ENCODE data around the gene KIR2DL3. TPM values are rescaled to one million over a fixed set of nuclear protein-coding genes. Genes with fewer than 3 reads are reported as not detected.
"Not testable (repeated sequence)": the region's sequence is repeated elsewhere in the genome, so short reads cannot be mapped to it uniquely, and the experiment has no call there.

The KIR2DL3 gene
- not detected in 2 replicates for total RNA-seq
- long read RNA-seq: 0 reads

GRCh38 chr19:54738306-54738705 lies at the start of gene KIR2DL3:
Gene KIR2DL3 (plus strand): TSS chr19:54738513. CDS start chr19:54738546, 33 bp downstream.
- Mint-ChIP-seq H3K9me3 (peaks cover 33% of the 10 kb centered on the region), H3K36me3 (ENCODE audit: low read depth) (peaks cover 11% of the 10 kb centered on the region)
- not testable (repeated sequence) for DNase-seq (ENCODE audit: low read depth, low spot score); H3K4me3 Mint-ChIP-seq; H3K27ac Mint-ChIP-seq (ENCODE audit: unreplicated experiment); H3K4me1 Mint-ChIP-seq; H3K27me3 Mint-ChIP-seq (ENCODE audit: low read depth)

GRCh38 chr19:54691582-54692297 lies 46.6 kb upstream of the KIR2DL3 start:
- Mint-ChIP-seq H3K27ac (ENCODE audit: unreplicated experiment) (no peak overlapping the region), H3K36me3 (ENCODE audit: low read depth) (no peaks in the 10 kb centered on the region), H3K4me3 (no peak overlapping the region), H3K9me3 (peaks cover 18% of the 10 kb centered on the region), H3K27me3 (ENCODE audit: low read depth) (no peaks in the 10 kb centered on the region), H3K4me1 (no peaks in the 10 kb centered on the region)
- no peak for TF ChIP-seq CTCF (conservative IDR thresholded peaks at IDR 0.05)
- no peak for DNase-seq (ENCODE audit: low read depth, low spot score)

GRCh38 chr19:54692298-54692615 lies 46.1 kb upstream of the KIR2DL3 start:
- DNase-seq (ENCODE audit: low read depth, low spot score): no peak
- H3K4me3 Mint-ChIP-seq: no peak overlapping the region
- H3K36me3 Mint-ChIP-seq (ENCODE audit: low read depth): no peaks in the 10 kb centered on the region
- peaks cover 14% of the 10 kb centered on the region for H3K9me3 Mint-ChIP-seq
- H3K27me3 Mint-ChIP-seq (ENCODE audit: low read depth): no peaks in the 10 kb centered on the region
- no peaks in the 10 kb centered on the region for H3K4me1 Mint-ChIP-seq
- H3K27ac Mint-ChIP-seq (ENCODE audit: unreplicated experiment): no peak overlapping the region
- TF ChIP-seq CTCF (conservative IDR thresholded peaks at IDR 0.05): no peak

- Mint-ChIP-seq H3K4me3 (no peak overlapping the region), H3K27ac (ENCODE audit: unreplicated experiment) (no peak overlapping the region), H3K36me3 (ENCODE audit: low read depth) (peaks cover 3% of the 10 kb centered on the region), H3K27me3 (ENCODE audit: low read depth) (no peaks in the 10 kb centered on the region), H3K4me1 (no peaks in the 10 kb centered on the region), H3K9me3 (peaks cover 14% of the 10 kb centered on the region)
- no peak for TF ChIP-seq CTCF (conservative IDR thresholded peaks at IDR 0.05)
- no peak for DNase-seq (ENCODE audit: low read depth, low spot score)
Measured at GRCh38 chr19:54694648-54695047, 43.7 kb upstream of the KIR2DL3 start.

- H3K4me3 Mint-ChIP-seq: no peak overlapping the region
- TF ChIP-seq CTCF (conservative IDR thresholded peaks at IDR 0.05): no peak
- H3K27me3 Mint-ChIP-seq (ENCODE audit: low read depth): no peaks in the 10 kb centered on the region
- H3K27ac Mint-ChIP-seq (ENCODE audit: unreplicated experiment): no peak overlapping the region
- H3K36me3 Mint-ChIP-seq (ENCODE audit: low read depth): peaks cover 3% of the 10 kb centered on the region
- DNase-seq (ENCODE audit: low read depth, low spot score): no peak
- H3K9me3 Mint-ChIP-seq: peaks cover 12% of the 10 kb centered on the region
- H3K4me1 Mint-ChIP-seq: no peaks in the 10 kb centered on the region
Measured at GRCh38 chr19:54696117-54696548, 42.2 kb upstream of the KIR2DL3 start.

GRCh38 chr19:54696766-54697165 lies 41.5 kb upstream of the KIR2DL3 start:
- TF ChIP-seq CTCF (conservative IDR thresholded peaks at IDR 0.05): no peak
- no peaks in the 10 kb centered on the region for H3K27me3 Mint-ChIP-seq (ENCODE audit: low read depth)
- no peak overlapping the region for H3K4me3 Mint-ChIP-seq
- peaks cover 11% of the 10 kb centered on the region for H3K9me3 Mint-ChIP-seq
- H3K4me1 Mint-ChIP-seq: no peaks in the 10 kb centered on the region
- no peak overlapping the region for H3K27ac Mint-ChIP-seq (ENCODE audit: unreplicated experiment)
- DNase-seq (ENCODE audit: low read depth, low spot score): no peak
- peaks cover 3% of the 10 kb centered on the region for H3K36me3 Mint-ChIP-seq (ENCODE audit: low read depth)

GRCh38 chr19:54697716-54698115 lies 40.6 kb upstream of the KIR2DL3 start:
- DNase-seq (ENCODE audit: low read depth, low spot score); H3K27me3 Mint-ChIP-seq (ENCODE audit: low read depth); H3K36me3 Mint-ChIP-seq (ENCODE audit: low read depth); H3K4me1 Mint-ChIP-seq; H3K4me3 Mint-ChIP-seq; H3K27ac Mint-ChIP-seq (ENCODE audit: unreplicated experiment): not testable (repeated sequence)
- H3K9me3 Mint-ChIP-seq: peaks cover 12% of the 10 kb centered on the region

Data from neural crest cell (in vitro differentiated cells).